Loucy (cell line): Measurements from ENCODE around the gene DGKB.

ENCODE experiments used
- H2AFZ ChIP-seq: fragments of 200-600 bp; sonication (generic); 2 replicates; pipeline ENCODE4 v1.6.0; 2016; ENCODE audit warnings: antibody characterized with exemption, mild to moderate bottlenecking, low read length, moderate library complexity
- H3F3A ChIP-seq: fragments of 200-600 bp; 2 replicates; pipeline ENCODE4 v1.6.0; 2016; ENCODE audit warnings: antibody characterized with exemption, low read depth, mild to moderate bottlenecking
- H3K27me3 ChIP-seq: fragments of 200-600 bp; sonication (generic); 2 replicates; pipeline ENCODE4 v1.6.1; 2014; ENCODE audit warnings: low read length, mild to moderate bottlenecking; ENCODE audit not compliant: insufficient read depth, poor library complexity, severe bottlenecking
- H3K36me3 ChIP-seq: fragments of 200-600 bp; sonication (generic); 2 replicates; pipeline ENCODE4 v1.6.1; 2016; ENCODE audit warnings: low read length; ENCODE audit not compliant: insufficient read depth
- H3K4me1 ChIP-seq: fragments of 200-600 bp; sonication (generic); 2 replicates; pipeline ENCODE4 v1.5.1; 2014; ENCODE audit warnings: low read length, mild to moderate bottlenecking; ENCODE audit not compliant: insufficient read depth, poor library complexity, severe bottlenecking
- H3K4me2 ChIP-seq: fragments of 200-600 bp; sonication (generic); 2 replicates; pipeline ENCODE4 v1.6.0; 2014; ENCODE audit warnings: antibody characterized with exemption, low read length, low read depth, mild to moderate bottlenecking; ENCODE audit not compliant: poor library complexity, severe bottlenecking
- H3K4me3 ChIP-seq: fragments of 200-600 bp; sonication (generic); 2 replicates; pipeline ENCODE4 v1.5.1; 2014; ENCODE audit warnings: low read length, mild to moderate bottlenecking, mixed read lengths; ENCODE audit not compliant: poor library complexity, severe bottlenecking
- H3K79me2 ChIP-seq: fragments of 200-600 bp; sonication (generic); 2 replicates; pipeline ENCODE4 v1.6.1; 2014; ENCODE audit warnings: low read length; ENCODE audit not compliant: insufficient read depth
- H3K9ac ChIP-seq: fragments of 200-600 bp; sonication (generic); 2 replicates; pipeline ENCODE4 v1.6.0; 2014; ENCODE audit warnings: mild to moderate bottlenecking, low read depth, low read length, moderate library complexity; ENCODE audit not compliant: poor library complexity, severe bottlenecking
- H3K9me2 ChIP-seq: fragments of 200-600 bp; sonication (generic); replicated peaks from 2 replicates; pipeline ENCODE4 v1.6.1; 2016; ENCODE audit warnings: low read depth, low read length, mixed read lengths
- H3K9me3 ChIP-seq: fragments of 200-600 bp; sonication (generic); 2 replicates; pipeline ENCODE4 v1.6.1; 2014; ENCODE audit warnings: mild to moderate bottlenecking, antibody characterized with exemption, low read length, low read depth; ENCODE audit not compliant: insufficient read depth
- H4K20me1 ChIP-seq: fragments of 200-600 bp; sonication (generic); 2 replicates; pipeline ENCODE4 v1.6.0; 2014; ENCODE audit warnings: antibody characterized with exemption, low read length, mild to moderate bottlenecking; ENCODE audit not compliant: insufficient read depth, poor library complexity, severe bottlenecking
- EZH2phosphoT487 ChIP-seq: fragments of 200-600 bp; IDR thresholded peaks from 2 replicates; pipeline ENCODE4 v1.6.1; 2018; ENCODE audit warnings: antibody characterized with exemption, mild to moderate bottlenecking, moderate library complexity, borderline replicate concordance
- TF ChIP-seq, protein P1 (sequence below): fragments of 200-600 bp; sonication (generic); conservative IDR thresholded peaks from 2 replicates; pipeline ENCODE4 v1.5.1; 2014; ENCODE audit warnings: mild to moderate bottlenecking, antibody characterized with exemption, low read length

The DGKB gene

DNA sequence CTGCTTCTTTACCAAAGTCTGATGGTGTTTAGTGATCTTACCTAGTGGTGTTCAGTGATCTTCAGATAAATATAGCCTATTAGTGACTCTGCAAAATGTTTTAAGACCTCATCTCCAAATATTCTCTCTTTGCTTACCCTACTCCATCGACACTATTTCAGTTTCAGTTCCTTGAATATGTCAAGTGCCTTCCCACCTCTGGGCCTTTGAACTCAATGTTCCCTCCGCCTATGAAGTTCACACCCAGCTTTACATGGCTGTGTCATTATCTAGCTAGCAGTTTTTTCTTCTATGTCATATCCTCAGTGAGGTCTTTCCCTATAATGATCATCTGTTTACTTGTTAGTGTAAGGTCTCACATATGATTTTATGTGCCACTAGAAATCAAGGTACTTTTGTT is 322.6 kb downstream of the DGKB start:
- H3K27me3 ChIP-seq = no peaks in the 10 kb centered on the region
- no peaks in the 10 kb centered on the region for H3K79me2 ChIP-seq
- no peak overlapping the region for H3K9ac ChIP-seq
- H3K9me2 ChIP-seq = no peaks in the 10 kb centered on the region
- no peak overlapping the region for H2AFZ ChIP-seq
- no peaks in the 10 kb centered on the region for H3F3A ChIP-seq
- no peaks in the 10 kb centered on the region for H4K20me1 ChIP-seq
- no peaks in the 10 kb centered on the region for H3K4me1 ChIP-seq
- no peaks in the 10 kb centered on the region for H3K36me3 ChIP-seq
- TF ChIP-seq, protein P1, sequence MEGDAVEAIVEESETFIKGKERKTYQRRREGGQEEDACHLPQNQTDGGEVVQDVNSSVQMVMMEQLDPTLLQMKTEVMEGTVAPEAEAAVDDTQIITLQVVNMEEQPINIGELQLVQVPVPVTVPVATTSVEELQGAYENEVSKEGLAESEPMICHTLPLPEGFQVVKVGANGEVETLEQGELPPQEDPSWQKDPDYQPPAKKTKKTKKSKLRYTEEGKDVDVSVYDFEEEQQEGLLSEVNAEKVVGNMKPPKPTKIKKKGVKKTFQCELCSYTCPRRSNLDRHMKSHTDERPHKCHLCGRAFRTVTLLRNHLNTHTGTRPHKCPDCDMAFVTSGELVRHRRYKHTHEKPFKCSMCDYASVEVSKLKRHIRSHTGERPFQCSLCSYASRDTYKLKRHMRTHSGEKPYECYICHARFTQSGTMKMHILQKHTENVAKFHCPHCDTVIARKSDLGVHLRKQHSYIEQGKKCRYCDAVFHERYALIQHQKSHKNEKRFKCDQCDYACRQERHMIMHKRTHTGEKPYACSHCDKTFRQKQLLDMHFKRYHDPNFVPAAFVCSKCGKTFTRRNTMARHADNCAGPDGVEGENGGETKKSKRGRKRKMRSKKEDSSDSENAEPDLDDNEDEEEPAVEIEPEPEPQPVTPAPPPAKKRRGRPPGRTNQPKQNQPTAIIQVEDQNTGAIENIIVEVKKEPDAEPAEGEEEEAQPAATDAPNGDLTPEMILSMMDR = no peak
- no peak for TF ChIP-seq EZH2phosphoT487
- H3K4me2 ChIP-seq = no peak overlapping the region
- no peak overlapping the region for H3K4me3 ChIP-seq
- H3K9me3 ChIP-seq = no peaks in the 10 kb centered on the region

DNA sequence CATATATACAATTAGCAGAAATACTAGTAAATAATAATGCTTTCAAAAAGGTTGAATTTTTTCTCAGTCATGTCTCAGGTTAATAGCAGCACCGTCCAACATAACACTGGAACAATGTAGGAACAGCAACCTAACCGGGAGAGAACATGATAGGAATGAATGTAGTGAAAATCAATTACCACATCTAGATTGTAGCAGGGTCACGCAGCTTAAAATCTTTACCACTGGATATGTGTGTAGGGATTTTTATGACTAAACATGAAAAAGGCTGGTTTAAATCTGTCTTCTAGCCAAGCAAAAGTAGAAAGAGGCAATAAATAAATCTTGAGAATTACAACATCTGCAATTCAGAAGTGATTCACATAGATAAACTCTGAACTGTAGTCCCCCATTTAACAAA is 326.0 kb downstream of the DGKB start:
- no peak for TF ChIP-seq EZH2phosphoT487
- TF ChIP-seq, protein P1 = no peak
- H3K79me2 ChIP-seq = no peaks in the 10 kb centered on the region
- H3K4me3 ChIP-seq = no peak overlapping the region
- no peaks in the 10 kb centered on the region for H3K36me3 ChIP-seq
- no peaks in the 10 kb centered on the region for H3K9me3 ChIP-seq
- no peak overlapping the region for H3K9ac ChIP-seq
- no peaks in the 10 kb centered on the region for H3K9me2 ChIP-seq
- H3K4me1 ChIP-seq = no peaks in the 10 kb centered on the region
- H2AFZ ChIP-seq = no peak overlapping the region
- no peaks in the 10 kb centered on the region for H3K27me3 ChIP-seq
- H4K20me1 ChIP-seq = no peaks in the 10 kb centered on the region
- H3K4me2 ChIP-seq = no peak overlapping the region
- H3F3A ChIP-seq = no peaks in the 10 kb centered on the region

DNA sequence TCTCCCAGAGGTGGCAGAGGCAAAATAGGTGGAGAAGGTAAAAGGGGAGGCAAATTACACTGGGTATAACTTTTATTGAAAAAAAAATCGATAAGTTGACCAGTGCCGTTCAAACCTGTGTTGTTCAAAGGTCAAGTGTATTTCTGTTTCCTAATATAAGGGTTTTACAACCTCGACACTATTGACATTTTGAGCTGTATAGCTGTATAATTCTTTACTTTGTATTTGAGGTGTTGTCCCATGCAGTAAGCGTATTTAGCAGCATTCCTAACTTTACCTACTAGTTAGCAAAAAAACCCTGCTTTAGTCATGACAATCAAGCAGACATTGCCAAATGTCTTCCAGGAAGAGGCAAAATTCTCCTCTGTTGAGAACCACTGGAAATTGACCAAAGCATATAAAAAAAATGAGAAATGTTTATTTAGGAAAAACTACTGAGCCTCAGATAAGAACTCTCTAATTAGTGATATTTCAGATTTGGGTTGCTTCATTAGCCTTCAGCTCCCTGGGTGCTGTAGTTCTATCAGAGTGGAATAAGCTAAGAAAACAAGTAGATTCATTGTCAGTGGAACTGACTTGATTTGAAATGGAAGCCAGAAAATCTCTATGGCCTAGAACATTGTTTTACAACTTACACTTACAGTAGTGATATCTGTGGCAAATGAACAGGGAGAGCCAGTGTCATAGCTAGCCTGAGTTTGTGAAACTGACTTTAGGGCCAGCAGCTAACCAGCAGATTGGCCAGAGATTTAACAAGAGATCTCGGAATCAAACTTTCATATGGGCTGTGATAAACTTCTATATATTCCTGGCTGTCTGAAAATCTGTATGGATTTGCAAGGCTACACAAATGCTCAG is 331.6 kb downstream of the DGKB start:
- no peaks in the 10 kb centered on the region for H3K27me3 ChIP-seq
- no peaks in the 10 kb centered on the region for H3K4me1 ChIP-seq
- H3K9me2 ChIP-seq = no peaks in the 10 kb centered on the region
- H3K9me3 ChIP-seq = no peaks in the 10 kb centered on the region
- TF ChIP-seq EZH2phosphoT487 = no peak
- TF ChIP-seq, protein P1 = no peak
- H3F3A ChIP-seq = no peaks in the 10 kb centered on the region
- no peak overlapping the region for H2AFZ ChIP-seq
- H3K4me2 ChIP-seq = no peak overlapping the region
- H4K20me1 ChIP-seq = no peaks in the 10 kb centered on the region
- no peak overlapping the region for H3K9ac ChIP-seq
- H3K79me2 ChIP-seq = no peaks in the 10 kb centered on the region
- no peak overlapping the region for H3K4me3 ChIP-seq
- H3K36me3 ChIP-seq = no peaks in the 10 kb centered on the region
